WTC11 (cell line): ENCODE data around the gene THY1. TPM values are rescaled to one million over a fixed set of nuclear protein-coding genes. Genes with fewer than 3 reads are reported as not detected.
A peak's percentile ranks its signal among the peaks of the same experiment; 100 is the strongest.

Source experiments
- ATAC-seq: fragments of 200-7000 bp; cut with Tn5 transposase; 2 replicates; pipeline ENCODE4 v1.10.0; 2021; ENCODE audit warnings: mild to moderate bottlenecking, moderate library complexity
- CTCF ChIA-PET: fragments of 300-600 bp; sonication (Branson Sonifier 250); formaldehyde crosslinking; loops from one replicate; lab custom pipeline; 2021; ENCODE audit warnings: antibody characterized with exemption; lab: Charles Lee
- POLR2A ChIA-PET: fragments of 350-600 bp; sonication (Branson Sonifier 250); formaldehyde crosslinking; loops from one replicate; lab custom pipeline; 2021; ENCODE audit warnings: antibody characterized with exemption; lab: Charles Lee
- DNase-seq: peaks from one replicate; pipeline ENCODE4 v3.0.0; 2021; ENCODE audit warnings: low spot score
- H3K27ac Mint-ChIP-seq: 2 replicates; pipeline ENCODE4 v1.8.0; 2021; ENCODE audit warnings: mixed read lengths
- H3K27me3 Mint-ChIP-seq: 2 replicates; pipeline ENCODE4 v1.8.0; 2021; ENCODE audit warnings: low read depth, mild to moderate bottlenecking, moderate library complexity, mixed read lengths
- H3K36me3 Mint-ChIP-seq: 2 replicates; pipeline ENCODE4 v1.8.0; 2021; ENCODE audit warnings: mixed read lengths
- H3K4me1 Mint-ChIP-seq: 2 replicates; pipeline ENCODE4 v1.8.0; 2022; ENCODE audit warnings: mixed read lengths
- H3K4me3 Mint-ChIP-seq: 2 replicates; pipeline ENCODE4 v1.8.0; 2021; ENCODE audit warnings: mild to moderate bottlenecking, moderate library complexity, mixed read lengths
- H3K9me3 Mint-ChIP-seq: 2 replicates; pipeline ENCODE4 v1.8.0; 2021; ENCODE audit warnings: mixed read lengths
- AR ChIP-seq: fragments of 250-450 bp; sonication (Bioruptor Pico); IDR thresholded peaks from 2 replicates; pipeline ENCODE4 v1.9.0; 2021; ENCODE audit warnings: mild to moderate bottlenecking
- CTCF ChIP-seq: fragments of 200-600 bp; IDR thresholded peaks from 2 replicates; pipeline ENCODE4 v1.8.0; 2022; ENCODE audit warnings: antibody characterized with exemption
- ESRRA ChIP-seq: sonication (generic); formaldehyde crosslinking; IDR thresholded peaks from 2 replicates; pipeline ENCODE4 v1.8.1; 2022; ENCODE audit warnings: mild to moderate bottlenecking, missing genetic modification reagents, borderline replicate concordance
- GTF2I ChIP-seq: fragments of 250-450 bp; sonication (Bioruptor Pico); conservative IDR thresholded peaks from 2 replicates; pipeline ENCODE4 v1.4.0; 2021; ENCODE audit warnings: mild to moderate bottlenecking
- HMGXB4 ChIP-seq: sonication (generic); formaldehyde crosslinking; IDR thresholded peaks from 2 replicates; pipeline ENCODE4 v1.8.1; 2023; ENCODE audit warnings: mild to moderate bottlenecking, moderate library complexity, missing genetic modification reagents
- MAX ChIP-seq: sonication (generic); formaldehyde crosslinking; IDR thresholded peaks from 2 replicates; pipeline ENCODE4 v1.8.0; 2022; ENCODE audit warnings: mild to moderate bottlenecking, missing genetic modification reagents
- MYBL2 ChIP-seq: sonication (generic); formaldehyde crosslinking; IDR thresholded peaks from 2 replicates; pipeline ENCODE4 v1.8.1; 2023; ENCODE audit warnings: mild to moderate bottlenecking, moderate library complexity, missing genetic modification reagents
- NR3C1 ChIP-seq: sonication (generic); formaldehyde crosslinking; conservative IDR thresholded peaks from 2 replicates; pipeline ENCODE4 v1.8.1; 2023; ENCODE audit warnings: low read depth, mild to moderate bottlenecking, missing genetic modification reagents
- OVOL2 ChIP-seq: fragments of 250-450 bp; sonication (Bioruptor Pico); IDR thresholded peaks from 2 replicates; pipeline ENCODE4 v1.9.0; 2021; ENCODE audit warnings: mild to moderate bottlenecking, borderline replicate concordance
- PRDM15 ChIP-seq: sonication (generic); formaldehyde crosslinking; IDR thresholded peaks from 2 replicates; pipeline ENCODE4 v1.8.0; 2022; ENCODE audit warnings: missing genetic modification reagents
- PREB ChIP-seq: sonication (generic); formaldehyde crosslinking; IDR thresholded peaks from 2 replicates; pipeline ENCODE4 v1.8.1; 2022; ENCODE audit warnings: mild to moderate bottlenecking, missing genetic modification reagents, moderate library complexity, borderline replicate concordance
- ZMAT4 ChIP-seq: fragments of 250-450 bp; sonication (Bioruptor Pico); IDR thresholded peaks from 2 replicates; pipeline ENCODE4 v1.9.0; 2021; ENCODE audit warnings: mild to moderate bottlenecking
- ZNF121 ChIP-seq: sonication (generic); formaldehyde crosslinking; IDR thresholded peaks from 2 replicates; pipeline ENCODE4 v1.8.0; 2023; ENCODE audit warnings: missing genetic modification reagents
- ZNF232 ChIP-seq: sonication (generic); formaldehyde crosslinking; IDR thresholded peaks from 2 replicates; pipeline ENCODE4 v1.8.0; 2022; ENCODE audit warnings: mild to moderate bottlenecking, missing genetic modification reagents
- ZNF317 ChIP-seq: sonication (generic); formaldehyde crosslinking; IDR thresholded peaks from 2 replicates; pipeline ENCODE4 v1.8.1; 2023; ENCODE audit warnings: low read depth, mild to moderate bottlenecking, moderate library complexity, missing genetic modification reagents, borderline replicate concordance
- ZNF512 ChIP-seq: sonication (generic); formaldehyde crosslinking; IDR thresholded peaks from 2 replicates; pipeline ENCODE4 v1.8.1; 2022; ENCODE audit warnings: missing genetic modification reagents, borderline replicate concordance
- total RNA-seq: library from RNA; stranded (reverse); gene quantifications from 3 replicates; pipeline ENCODE4 v1.2.3, GENCODE V29; 2021

The THY1 gene
- total RNA-seq, 1 experiment from 2014 or later, result 325 TPM

GRCh38 chr11:119391275-119391674 is 31.7 kb downstream of the THY1 start (continued):
- no peak for TF ChIP-seq PRDM15

- H3K9me3 Mint-ChIP-seq, result no peaks in the 10 kb centered on the region
- H3K4me1 Mint-ChIP-seq, result peaks cover under 1% of the 10 kb centered on the region
- TF ChIP-seq HMGXB4, result no peak
- TF ChIP-seq OVOL2, result no peak
- peak; percentile 33; the same call in 1 of the 2 replicates for TF ChIP-seq CTCF
- H3K27ac Mint-ChIP-seq, result no peak overlapping the region
- POLR2A ChIA-PET, result interaction anchor here (0.6 kb wide), 1 partner anchor 522 kb away, joined by 3 read pairs; no protein-coding TSS in a partner anchor
- no peaks in the 10 kb centered on the region for H3K36me3 Mint-ChIP-seq
- H3K27me3 Mint-ChIP-seq, result no peaks in the 10 kb centered on the region
- DNase-seq (peak; percentile 79), ATAC-seq (peak; percentile 98)
- no peak overlapping the region for H3K4me3 Mint-ChIP-seq
- CTCF ChIA-PET, result interaction anchor here (0.6 to 1.9 kb wide), 31 partner anchors 9 to 411 kb away, joined by 3 to 23 read pairs (median 4); partner anchors contain the start of genes THY1 and USP2
Measured at GRCh38 chr11:119389611-119390254, 33.2 kb downstream of the THY1 start.

- Mint-ChIP-seq H3K9me3 (no peaks in the 10 kb centered on the region), H3K36me3 (no peaks in the 10 kb centered on the region), H3K27me3 (no peaks in the 10 kb centered on the region), H3K27ac (no peak overlapping the region), H3K4me1 (no peaks in the 10 kb centered on the region; the same call in 1 of the 2 replicates), H3K4me3 (no peak overlapping the region)
- ChIA-PET POLR2A (no interaction called here), CTCF (no interaction called here)
- ATAC-seq (no peak), DNase-seq (no peak)
- TF ChIP-seq ZNF121 (no peak), ZNF317 (CRISPR knock-in tag) (no peak), ZNF232 (CRISPR knock-in tag) (no peak), NR3C1 (CRISPR knock-in tag) (no peak), MYBL2 (CRISPR knock-in tag) (no peak), GTF2I (CRISPR knock-in tag) (no peak), PREB (CRISPR knock-in tag) (no peak), AR (CRISPR knock-in tag) (no peak), ZMAT4 (CRISPR knock-in tag) (no peak), ZNF512 (CRISPR knock-in tag) (no peak), ESRRA (CRISPR knock-in tag) (no peak), MAX (CRISPR knock-in tag) (no peak)
Measured at GRCh38 chr11:119388103-119388502, 34.9 kb downstream of the THY1 start.
